KMS-11 (cell line): Measurements from ENCODE around the gene PROM1.

Source experiments
- H2AFZ ChIP-seq: fragments of 200-600 bp; sonication (generic); 2 replicates; pipeline ENCODE4 v1.6.1; 2016; ENCODE audit warnings: antibody characterized with exemption, mixed run types, low read depth
- H3K27ac ChIP-seq: fragments of 200-600 bp; sonication (generic); 2 replicates; pipeline ENCODE4 v1.6.1; 2016; ENCODE audit warnings: mild to moderate bottlenecking, mixed run types
- H3K27me3 ChIP-seq: fragments of 200-600 bp; sonication (generic); 2 replicates; pipeline ENCODE4 v1.6.1; 2017; ENCODE audit warnings: mild to moderate bottlenecking, low read depth, mixed run types, moderate library complexity; ENCODE audit not compliant: insufficient read depth
- H3K36me3 ChIP-seq: fragments of 200-600 bp; sonication (generic); 2 replicates; pipeline ENCODE4 v1.6.1; 2017; ENCODE audit warnings: mild to moderate bottlenecking, mixed run types; ENCODE audit not compliant: insufficient read depth
- H3K4me1 ChIP-seq: fragments of 200-600 bp; sonication (generic); 2 replicates; pipeline ENCODE4 v1.6.1; 2016; ENCODE audit warnings: mild to moderate bottlenecking, low read depth, mixed run types; ENCODE audit not compliant: poor library complexity, severe bottlenecking
- H3K4me2 ChIP-seq: fragments of 200-600 bp; sonication (generic); 2 replicates; pipeline ENCODE4 v1.7.0; 2016; ENCODE audit warnings: mild to moderate bottlenecking, mixed run types
- H3K4me3 ChIP-seq: fragments of 200-600 bp; sonication (generic); IDR thresholded peaks from 2 replicates; pipeline ENCODE4 v1.6.1; 2017; ENCODE audit warnings: low read depth, low read length, mixed read lengths; ENCODE audit not compliant: insufficient read depth
- H3K79me2 ChIP-seq: fragments of 200-600 bp; sonication (generic); 2 replicates; pipeline ENCODE4 v1.6.1; 2016; ENCODE audit warnings: low read depth, mixed run types; ENCODE audit not compliant: insufficient read depth
- H3K9ac ChIP-seq: fragments of 200-600 bp; sonication (generic); 2 replicates; pipeline ENCODE4 v1.6.1; 2016; ENCODE audit warnings: mild to moderate bottlenecking, mixed run types
- H4K20me1 ChIP-seq: fragments of 200-600 bp; sonication (generic); 2 replicates; pipeline ENCODE4 v1.6.1; 2016; ENCODE audit warnings: mild to moderate bottlenecking, mixed run types; ENCODE audit not compliant: insufficient read depth
- CTCF ChIP-seq: fragments of 200-600 bp; sonication (generic); conservative IDR thresholded peaks from 2 replicates; pipeline ENCODE4 v1.6.1; 2017; ENCODE audit warnings: low read depth, mild to moderate bottlenecking, antibody characterized with exemption, low read length, moderate library complexity, mixed read lengths

Gene PROM1

GRCh38 chr4:16072168-16072567 is 11.7 kb downstream of the PROM1 start:
- H2AFZ ChIP-seq, result no peak overlapping the region
- TF ChIP-seq CTCF, result no peak
- no peak overlapping the region for H3K4me2 ChIP-seq
- no peaks in the 10 kb centered on the region for H3K36me3 ChIP-seq
- no peak overlapping the region for H3K9ac ChIP-seq
- H4K20me1 ChIP-seq, result no peaks in the 10 kb centered on the region
- H3K27me3 ChIP-seq, result no peaks in the 10 kb centered on the region
- no peaks in the 10 kb centered on the region for H3K79me2 ChIP-seq
- H3K27ac ChIP-seq, result no peak overlapping the region
- no peaks in the 10 kb centered on the region for H3K4me1 ChIP-seq
- no peak overlapping the region for H3K4me3 ChIP-seq

GRCh38 chr4:16070203-16070602 is 13.6 kb downstream of the PROM1 start:
- H3K27me3 ChIP-seq, result no peaks in the 10 kb centered on the region
- H3K4me1 ChIP-seq, result no peaks in the 10 kb centered on the region
- H3K9ac ChIP-seq, result no peak overlapping the region
- H3K36me3 ChIP-seq, result no peaks in the 10 kb centered on the region
- H3K79me2 ChIP-seq, result no peaks in the 10 kb centered on the region
- no peak overlapping the region for H3K27ac ChIP-seq
- no peak for TF ChIP-seq CTCF
- H2AFZ ChIP-seq, result no peak overlapping the region
- no peak overlapping the region for H3K4me2 ChIP-seq
- no peaks in the 10 kb centered on the region for H4K20me1 ChIP-seq
- H3K4me3 ChIP-seq, result no peak overlapping the region

GRCh38 chr4:16067515-16067914 is 16.3 kb downstream of the PROM1 start:
- H2AFZ ChIP-seq, result no peak overlapping the region
- H3K79me2 ChIP-seq, result no peaks in the 10 kb centered on the region
- H3K4me1 ChIP-seq, result no peaks in the 10 kb centered on the region
- no peak overlapping the region for H3K27ac ChIP-seq
- no peaks in the 10 kb centered on the region for H3K36me3 ChIP-seq
- no peak overlapping the region for H3K4me2 ChIP-seq
- TF ChIP-seq CTCF, result no peak
- no peaks in the 10 kb centered on the region for H4K20me1 ChIP-seq
- no peak overlapping the region for H3K9ac ChIP-seq
- H3K4me3 ChIP-seq, result no peak overlapping the region
- H3K27me3 ChIP-seq, result no peaks in the 10 kb centered on the region

GRCh38 chr4:16066586-16067128 is 17.2 kb downstream of the PROM1 start:
- Histone ChIP-seq H3K4me2 (no peak overlapping the region), H3K79me2 (no peaks in the 10 kb centered on the region), H2AFZ (no peak overlapping the region), H4K20me1 (no peaks in the 10 kb centered on the region), H3K27ac (no peak overlapping the region), H3K9ac (no peak overlapping the region), H3K4me3 (no peak overlapping the region), H3K4me1 (no peaks in the 10 kb centered on the region), H3K27me3 (no peaks in the 10 kb centered on the region), H3K36me3 (no peaks in the 10 kb centered on the region)
- TF ChIP-seq CTCF, result no peak
